Right forelimb (tissue), 1 donor: Measurements from ENCODE around the gene FBRSL1.
"Not testable (repeated sequence)": the region's sequence is repeated elsewhere in the genome, so short reads cannot be mapped to it uniquely, and the experiment has no call there.

ENCODE experiments used
- DNase-seq: peaks from one replicate; pipeline ENCODE4 v3.0.0-alpha.2; 2018

Gene FBRSL1

GRCh38 chr12:132454193-132454932 is 35.6 kb upstream of the FBRSL1 start:
- DNase-seq = no peak

- DNase-seq = no peak
Measured at GRCh38 chr12:132454933-132455418, 35.0 kb upstream of the FBRSL1 start.

DNA sequence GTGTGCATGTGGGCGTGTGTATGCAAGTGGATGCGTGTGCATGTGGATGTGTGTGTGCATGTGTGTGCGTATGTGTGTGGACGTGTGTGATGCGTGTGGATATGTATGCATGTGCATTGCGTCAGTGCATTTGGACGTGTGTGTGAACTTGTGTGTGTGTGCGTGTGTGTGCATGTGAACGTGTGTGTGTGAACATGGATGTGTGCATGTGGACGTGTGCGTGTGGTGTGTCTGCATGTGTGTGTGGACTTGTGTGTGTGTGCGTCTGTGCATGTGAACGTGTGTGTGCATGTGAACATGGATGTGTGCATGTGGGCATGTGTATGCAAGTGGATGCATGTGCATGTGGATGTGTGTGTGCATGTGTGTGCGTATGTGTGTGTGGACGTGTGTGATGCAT is 34.4 kb upstream of the FBRSL1 start:
- DNase-seq = no peak

DNA sequence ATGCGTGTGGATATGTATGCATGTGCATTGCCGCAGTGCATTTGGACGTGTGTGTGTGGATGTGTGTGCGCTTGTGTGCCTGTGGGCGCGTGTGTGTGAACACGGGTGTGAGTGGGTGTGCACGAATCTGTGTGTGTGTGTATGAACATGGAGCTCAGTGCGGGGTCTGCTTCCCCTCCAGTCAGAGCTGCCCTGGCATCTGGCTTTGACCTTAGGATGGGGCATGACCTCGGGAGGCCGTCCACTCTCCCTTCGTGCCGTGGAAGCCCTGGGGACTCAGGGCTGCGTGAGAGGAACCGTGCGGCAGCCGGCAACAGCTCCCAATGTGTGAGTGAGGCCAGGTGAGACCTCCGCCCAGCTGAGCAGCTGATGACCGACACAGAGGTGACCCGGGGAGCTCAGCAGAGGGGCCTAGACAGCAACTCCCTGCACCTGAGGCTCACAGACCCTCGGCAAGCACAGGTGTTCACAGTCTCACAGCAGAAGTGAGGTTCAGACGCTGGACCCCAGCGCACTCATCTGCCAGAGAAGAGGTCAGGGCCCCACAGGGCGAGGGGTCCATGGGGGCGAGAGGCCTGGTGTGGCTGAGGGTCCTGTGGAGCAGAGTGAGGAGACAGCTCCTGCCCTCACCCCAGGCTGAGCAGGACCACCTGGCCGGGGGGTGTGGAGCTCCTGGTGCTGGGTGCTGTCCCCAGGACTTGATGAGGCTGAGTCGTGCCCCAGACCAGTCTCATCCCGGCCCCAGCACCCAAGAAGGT is 33.6 kb upstream of the FBRSL1 start:
- no peak for DNase-seq

DNA sequence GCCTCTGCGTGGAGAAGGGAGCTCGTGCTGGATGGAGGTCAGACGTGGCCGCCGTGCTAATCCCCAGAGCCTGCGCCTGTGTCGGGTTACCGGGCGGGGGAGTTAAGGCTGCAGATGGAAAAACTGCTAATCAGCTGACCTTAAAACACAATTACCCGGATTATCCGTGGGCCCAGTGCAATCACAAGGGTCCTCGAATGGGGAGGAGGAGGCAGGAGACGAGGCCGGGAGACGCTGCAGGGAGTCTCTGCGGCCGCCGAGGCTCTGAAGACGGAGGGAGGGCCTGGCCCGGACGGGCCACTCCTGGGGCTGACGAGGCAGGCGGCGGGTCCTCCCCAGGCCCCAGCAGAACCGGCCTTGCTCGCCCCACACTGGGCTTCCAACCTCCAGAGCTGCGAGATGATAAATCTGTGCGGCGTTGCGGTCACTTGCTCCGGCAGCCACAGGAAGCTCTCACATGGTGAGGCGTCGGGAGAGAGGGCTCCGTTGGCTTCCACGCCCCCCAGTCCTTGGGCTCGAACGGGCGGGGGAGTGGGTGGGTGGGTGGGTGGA is 32.9 kb upstream of the FBRSL1 start:
- DNase-seq = no peak

DNA sequence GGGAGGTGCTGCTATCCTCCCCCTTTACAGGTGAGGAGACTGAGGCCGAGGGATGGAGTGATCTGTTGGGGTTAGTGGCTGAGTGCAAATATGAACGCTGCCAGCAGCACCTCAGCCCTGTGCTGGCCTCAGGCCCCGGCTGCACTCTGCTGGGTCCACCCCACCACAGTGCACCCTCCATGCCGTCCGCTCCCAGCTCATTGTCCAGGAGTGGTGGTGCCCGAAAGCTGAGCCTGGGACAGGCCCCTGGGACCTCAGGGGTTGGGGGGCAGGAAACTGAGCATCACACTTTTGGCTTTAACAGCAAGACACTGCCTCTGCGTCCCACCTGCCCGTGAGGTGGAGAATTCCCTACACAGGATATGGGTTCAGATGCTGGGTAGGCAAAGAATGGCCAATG is 31.5 kb upstream of the FBRSL1 start:
- no peak for DNase-seq

DNA sequence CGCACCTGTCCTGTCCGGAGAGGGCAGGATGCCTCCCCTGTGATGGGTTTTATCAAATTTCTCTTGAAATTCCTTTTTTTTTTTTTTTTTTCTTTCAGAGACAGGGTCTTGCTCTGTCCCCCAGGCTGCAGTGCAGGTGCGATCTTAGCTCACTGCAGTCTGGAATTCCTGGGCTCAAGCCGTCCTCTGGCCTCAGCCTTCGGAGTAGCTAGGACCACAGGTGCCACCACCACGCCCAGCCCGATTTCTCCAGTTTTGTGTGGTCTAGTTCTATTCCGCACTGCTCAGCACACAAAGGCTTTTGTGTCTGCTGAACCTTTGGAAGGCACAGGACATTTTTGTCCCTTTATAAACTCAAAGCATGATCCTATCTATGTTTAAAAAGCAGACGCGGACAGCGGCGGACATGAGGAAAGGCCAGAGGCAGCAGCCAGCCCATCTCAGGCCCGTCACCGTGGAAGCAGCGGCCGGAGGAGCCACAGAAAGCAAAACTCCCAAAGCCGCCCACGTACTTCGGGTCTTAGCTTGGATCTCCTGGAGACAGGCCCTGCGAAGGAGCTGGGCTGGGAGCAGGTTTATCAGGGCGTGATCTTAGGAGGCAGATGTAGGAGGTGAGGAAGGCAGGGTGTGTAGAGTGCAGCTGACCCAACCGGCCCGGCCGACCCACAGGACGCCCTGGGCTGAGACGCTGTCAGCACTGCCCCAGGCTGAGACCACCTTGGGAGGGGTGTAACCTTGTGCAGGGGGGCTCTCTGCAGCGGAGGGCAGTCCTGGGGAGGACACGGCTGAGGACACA is 30.9 kb upstream of the FBRSL1 start:
- no peak for DNase-seq

- no peak for DNase-seq
Measured at GRCh38 chr12:132460571-132460970, 29.4 kb upstream of the FBRSL1 start.

DNA sequence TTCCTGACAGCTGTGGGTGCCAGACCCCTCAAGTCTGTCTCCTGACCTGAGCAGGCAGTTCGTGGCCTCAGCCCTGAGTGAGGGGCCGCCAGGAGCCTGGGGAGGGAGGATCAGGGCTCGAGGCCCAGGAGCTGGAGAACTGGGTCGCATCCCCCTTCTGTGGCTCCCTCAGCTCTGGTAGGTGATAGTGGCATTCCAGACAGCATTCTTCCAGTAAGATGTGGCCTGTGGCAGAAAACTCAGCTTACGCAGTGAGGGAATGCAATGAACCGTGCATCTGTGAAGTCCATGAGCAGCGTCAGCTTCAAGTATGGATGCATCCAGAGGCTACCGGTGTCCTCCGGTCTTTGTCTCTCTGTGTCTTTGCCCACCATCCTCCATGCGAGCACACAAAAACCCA is 28.4 kb upstream of the FBRSL1 start:
- DNase-seq = no peak

DNA sequence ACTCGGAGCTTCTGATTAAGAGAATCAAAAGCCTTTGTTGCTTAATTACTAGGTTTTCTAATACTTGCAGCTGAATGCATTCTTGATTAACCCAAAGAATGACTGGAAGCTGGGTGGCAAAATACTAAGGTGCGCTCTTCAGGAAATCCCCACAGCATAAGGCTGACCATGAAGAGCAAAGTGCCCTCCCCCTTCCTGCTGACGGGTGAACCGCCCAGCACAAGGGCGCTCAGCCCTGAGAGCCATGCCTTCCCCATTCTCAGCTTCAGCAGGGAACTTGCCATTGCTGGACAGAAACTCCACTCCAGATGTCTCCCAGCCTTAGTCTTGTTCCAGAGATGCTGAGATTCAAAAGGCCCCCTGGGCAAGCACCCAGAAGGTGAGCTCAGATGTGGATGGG is 27.2 kb upstream of the FBRSL1 start:
- DNase-seq = no peak

GRCh38 chr12:132463284-132463924 is 26.5 kb upstream of the FBRSL1 start:
- DNase-seq = not testable (repeated sequence)

DNA sequence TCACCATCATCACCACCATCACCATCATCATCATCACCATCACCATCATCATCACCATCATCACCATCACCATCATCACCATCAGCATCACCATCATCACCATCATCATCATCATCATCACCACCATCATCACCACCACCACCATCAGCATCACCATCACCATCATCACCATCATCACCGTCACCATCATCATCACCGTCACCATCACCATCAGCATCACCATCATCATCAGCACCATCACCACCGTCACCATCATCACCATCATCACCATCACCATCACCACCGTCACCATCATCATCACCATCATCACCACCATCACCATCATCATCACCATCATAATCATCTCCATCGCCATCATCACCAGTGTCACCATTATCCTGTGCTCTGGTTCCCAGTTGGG is 25.6 kb upstream of the FBRSL1 start:
- DNase-seq = not testable (repeated sequence)

GRCh38 chr12:132464820-132465219 is 25.1 kb upstream of the FBRSL1 start:
- DNase-seq = no peak

DNA sequence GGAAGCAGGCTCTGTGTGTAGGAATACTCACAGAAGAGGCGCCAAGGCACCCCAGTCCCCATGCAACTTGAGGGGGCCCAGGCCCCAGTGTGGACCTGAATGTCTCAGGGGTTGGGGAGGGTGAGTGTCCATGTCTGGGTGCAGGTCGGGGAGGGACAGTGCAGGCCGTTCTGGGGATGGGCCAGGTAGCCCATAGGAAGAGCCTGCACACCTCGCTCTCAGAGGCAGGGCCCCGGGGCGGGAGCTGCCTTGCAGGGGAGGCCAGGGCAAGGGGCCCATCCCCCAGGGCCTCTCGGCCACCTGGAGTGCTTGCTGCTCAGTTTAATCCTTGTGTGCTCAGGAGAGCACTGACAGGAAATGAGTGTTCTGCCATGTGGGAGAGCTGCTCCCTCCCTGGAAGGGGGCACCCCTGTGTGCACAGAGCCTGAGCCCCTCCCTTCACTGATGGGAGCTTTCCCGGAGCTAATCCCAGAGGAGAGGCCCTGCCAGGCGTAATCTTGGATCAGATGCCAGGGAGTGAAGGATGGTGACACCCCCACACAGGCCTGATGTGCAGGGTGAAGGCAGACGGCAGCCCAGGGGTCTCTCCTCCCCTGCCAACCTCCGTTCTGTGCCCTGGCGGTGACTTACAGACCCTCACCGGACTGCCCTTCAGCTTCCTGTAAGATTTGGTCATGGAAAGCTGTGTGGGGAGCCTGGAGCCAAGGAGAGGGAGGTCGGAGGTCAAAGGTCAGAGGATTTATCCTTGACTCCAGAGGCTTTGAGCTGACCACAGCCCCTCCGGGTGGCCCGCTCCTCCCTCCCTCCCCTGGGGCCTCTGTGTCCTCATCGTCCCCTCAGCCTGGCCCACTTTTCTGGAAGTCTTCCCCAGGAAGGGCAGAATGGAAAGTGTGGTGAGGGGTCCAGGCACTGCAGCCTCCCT is 24.4 kb upstream of the FBRSL1 start:
- DNase-seq = no peak

GRCh38 chr12:132466241-132467201 is 23.4 kb upstream of the FBRSL1 start:
- no peak for DNase-seq

- no peak for DNase-seq
Measured at GRCh38 chr12:132467511-132467910, 22.4 kb upstream of the FBRSL1 start.

DNA sequence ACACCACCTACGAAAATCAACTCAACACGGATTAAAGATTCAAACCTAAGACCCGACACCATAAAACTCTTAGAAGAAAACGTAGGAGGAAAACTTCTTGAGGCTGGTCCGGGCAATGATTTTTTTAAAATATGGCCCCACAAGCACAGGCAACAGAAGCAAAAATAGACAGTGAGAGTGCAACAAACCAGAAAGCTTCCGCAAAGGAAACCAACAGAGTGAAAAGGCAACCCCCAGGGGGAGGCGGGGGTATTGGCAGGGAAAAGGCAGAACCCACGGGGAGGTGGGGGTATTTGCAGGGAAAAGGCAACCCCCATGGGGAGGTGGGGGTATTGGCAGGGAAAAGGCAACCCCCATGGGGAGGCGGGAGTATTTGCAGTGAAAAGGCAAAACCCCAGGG is 20.5 kb upstream of the FBRSL1 start:
- DNase-seq = no peak

DNA sequence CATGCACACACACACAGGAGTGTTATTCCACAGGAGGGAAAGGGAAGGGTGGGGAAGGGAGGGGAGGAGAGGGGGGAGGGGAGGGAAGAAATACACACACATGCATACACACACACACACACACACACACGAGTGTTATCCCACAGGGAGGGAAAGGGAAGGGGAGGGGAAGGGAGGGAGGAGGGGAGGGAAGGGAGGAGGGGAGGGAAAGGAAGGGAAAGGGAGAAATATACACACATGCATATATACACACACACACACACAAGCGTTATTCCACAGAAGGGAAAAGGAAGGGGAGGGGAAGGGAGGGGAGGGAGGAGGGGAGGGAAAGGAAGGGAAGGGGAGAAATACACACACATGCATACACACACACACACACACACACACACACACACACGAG is 19.6 kb upstream of the FBRSL1 start:
- DNase-seq = no peak

GRCh38 chr12:132471011-132471857 is 18.7 kb upstream of the FBRSL1 start:
- no peak for DNase-seq
